DMS79 (cell line): ENCODE data around the gene ZNF578.
"Not testable (repeated sequence)": the region's sequence is repeated elsewhere in the genome, so short reads cannot be mapped to it uniquely, and the experiment has no call there.

Experiments
- DNase-seq: peaks from one replicate; lab custom pipeline; 2025; lab: John Stamatoyannopoulos, UW

Gene ZNF578

GRCh38 chr19:52561611-52562010 is 108.3 kb downstream of the ZNF578 start:
- DNase-seq = not testable (repeated sequence)
